ENCODE measurements around the gene ALK. TPM values are rescaled to one million over a fixed set of nuclear protein-coding genes. Genes with fewer than 3 reads are reported as not detected.

The ALK gene
- polyA plus RNA-seq, 1 of the 3 experiments (the other 2 are of a cell fraction): 0.30 TPM

DNA sequence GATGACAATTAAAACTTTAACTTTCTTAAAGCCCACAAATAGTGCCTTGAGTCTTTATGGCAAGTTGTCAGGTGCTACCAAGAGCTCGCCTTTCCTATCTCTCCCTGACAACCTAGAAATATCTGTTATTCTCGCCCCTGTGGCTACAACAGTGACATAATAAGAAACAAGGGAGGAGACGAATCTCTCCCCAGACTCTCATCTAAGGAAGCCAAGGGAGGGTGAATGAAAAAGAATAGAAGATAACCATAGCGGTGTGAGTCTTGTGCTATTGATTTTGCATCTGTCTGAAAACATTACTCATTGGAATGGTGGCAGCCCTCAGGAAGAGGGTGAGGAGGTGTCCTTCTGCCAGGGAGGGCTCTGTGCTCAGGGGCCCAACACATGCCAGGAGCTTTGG, 114.3 kb downstream of the ALK start:
- no peaks in the 10 kb centered on the region for H4K20me1 ChIP-seq (ENCODE audit: insufficient read depth)
- CTCF ChIA-PET: interaction anchor here (1.0 to 1.5 kb wide), 2 partner anchors 186 to 219 kb away, joined by 3 read pairs; no protein-coding TSS in a partner anchor
- no peaks in the 10 kb centered on the region for H3K9me3 ChIP-seq
- peaks cover 0 to 3% of the 10 kb centered on the region in 2 experiments for H3K36me3 ChIP-seq (replicated peaks in 1 of 2; ENCODE audit: control insufficient read depth in 1 of 2, insufficient read depth in 2 of 2, low read length in 1 of 2)
- no peak overlapping the region; a peak in 1 of 4 replicates for H3K27ac ChIP-seq (ENCODE audit: low read depth in 2 of 2, low read length in 1 of 2)
- H2AFZ ChIP-seq (ENCODE audit: low read depth): no peak overlapping the region
- no peak for DNase-seq
- TF ChIP-seq NRF1 (IDR thresholded peaks at IDR 0.05; ENCODE audit: low read depth, low read length) (no peak), RCOR1 (IDR thresholded peaks at IDR 0.05; ENCODE audit: low read length) (no peak), GABPA (IDR thresholded peaks at IDR 0.05; ENCODE audit: low read depth) (no peak), EP300 (IDR thresholded peaks at IDR 0.05; ENCODE audit: borderline replicate concordance in 1 of 2, low read depth in 1 of 2, low read length in 1 of 2) (no peak), RXRA (IDR thresholded peaks at IDR 0.05; ENCODE audit: borderline replicate concordance, low read depth) (no peak), SIN3A (IDR thresholded peaks at IDR 0.05; ENCODE audit: borderline replicate concordance, low read depth, low read length) (no peak), TEAD4 (IDR thresholded peaks at IDR 0.05; ENCODE audit: borderline replicate concordance, insufficient read depth) (no peak), JUND (IDR thresholded peaks at IDR 0.05) (no peak), RAD21 (IDR thresholded peaks at IDR 0.05; ENCODE audit: low read length) (no peak), MXI1 (IDR thresholded peaks at IDR 0.05; ENCODE audit: low read depth, low read length) (no peak), RFX5 (IDR thresholded peaks at IDR 0.05; ENCODE audit: low read length) (no peak), TAF1 (IDR thresholded peaks at IDR 0.05; ENCODE audit: borderline replicate concordance, low read depth, low read length) (no peak), FOXM1 (IDR thresholded peaks at IDR 0.05; ENCODE audit: low read depth) (no peak), YY1 (IDR thresholded peaks at IDR 0.05; ENCODE audit: low read depth) (no peak)
- TF ChIP-seq, protein P1, sequence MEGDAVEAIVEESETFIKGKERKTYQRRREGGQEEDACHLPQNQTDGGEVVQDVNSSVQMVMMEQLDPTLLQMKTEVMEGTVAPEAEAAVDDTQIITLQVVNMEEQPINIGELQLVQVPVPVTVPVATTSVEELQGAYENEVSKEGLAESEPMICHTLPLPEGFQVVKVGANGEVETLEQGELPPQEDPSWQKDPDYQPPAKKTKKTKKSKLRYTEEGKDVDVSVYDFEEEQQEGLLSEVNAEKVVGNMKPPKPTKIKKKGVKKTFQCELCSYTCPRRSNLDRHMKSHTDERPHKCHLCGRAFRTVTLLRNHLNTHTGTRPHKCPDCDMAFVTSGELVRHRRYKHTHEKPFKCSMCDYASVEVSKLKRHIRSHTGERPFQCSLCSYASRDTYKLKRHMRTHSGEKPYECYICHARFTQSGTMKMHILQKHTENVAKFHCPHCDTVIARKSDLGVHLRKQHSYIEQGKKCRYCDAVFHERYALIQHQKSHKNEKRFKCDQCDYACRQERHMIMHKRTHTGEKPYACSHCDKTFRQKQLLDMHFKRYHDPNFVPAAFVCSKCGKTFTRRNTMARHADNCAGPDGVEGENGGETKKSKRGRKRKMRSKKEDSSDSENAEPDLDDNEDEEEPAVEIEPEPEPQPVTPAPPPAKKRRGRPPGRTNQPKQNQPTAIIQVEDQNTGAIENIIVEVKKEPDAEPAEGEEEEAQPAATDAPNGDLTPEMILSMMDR (IDR thresholded peaks at IDR 0.05): no peak
- no peaks in the 10 kb centered on the region for H3K79me2 ChIP-seq (ENCODE audit: insufficient read depth)
- peaks cover 0 to 30% of the 10 kb centered on the region in 2 experiments; a peak in 2 of 4 replicates for H3K4me1 ChIP-seq (ENCODE audit: control insufficient read depth in 1 of 2, insufficient read depth in 2 of 2, low read depth in 1 of 2, low read length in 1 of 2)
- POLR2A ChIA-PET: no interaction called here
- no peaks in the 10 kb centered on the region for H3K9me2 ChIP-seq
- no peaks in the 10 kb centered on the region for H3F3A ChIP-seq (replicated peaks; ENCODE audit: insufficient read depth)
- H3K4me2 ChIP-seq: no peak overlapping the region
- WGBS (ENCODE audit: low lambda C conversion rate): 40% methylated on average over 4 of the region's 4 CpGs
- H3K4me3 ChIP-seq (ENCODE audit: low read depth in 2 of 2, low read length in 1 of 2): no peak overlapping the region
- no peak overlapping the region for H3K9ac ChIP-seq
- H3K27me3 ChIP-seq (ENCODE audit: insufficient read depth): 0 out of 2 replicates have a peak, but pooled peaks cover 6% of the 10 kb centered on the region

DNA sequence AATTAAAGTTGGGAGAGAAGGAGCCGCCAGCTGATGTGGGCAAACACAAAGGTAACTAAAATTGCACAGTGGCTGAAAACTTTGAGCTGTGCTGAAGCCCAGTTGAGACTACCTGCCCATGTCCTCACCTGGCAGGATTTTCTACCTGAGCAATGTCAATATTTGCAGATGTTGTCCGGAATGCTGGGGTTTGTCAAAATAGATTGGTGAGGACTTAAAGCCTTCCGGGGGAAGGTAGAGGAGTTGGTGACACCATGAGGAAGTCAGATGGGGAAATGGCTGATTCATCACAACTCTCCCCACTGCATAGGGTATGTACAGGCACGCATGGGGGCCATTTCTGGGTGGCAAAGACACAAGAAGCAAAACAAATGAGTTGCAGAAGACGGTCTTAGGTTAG, 114.9 kb downstream of the ALK start:
- POLR2A ChIA-PET: no interaction called here
- H2AFZ ChIP-seq (ENCODE audit: low read depth): no peak overlapping the region
- CTCF ChIA-PET: interaction anchor here (1.5 kb wide), 1 partner anchor 219 kb away, joined by 3 read pairs; no protein-coding TSS in a partner anchor
- no peaks in the 10 kb centered on the region for H4K20me1 ChIP-seq (ENCODE audit: insufficient read depth)
- TF ChIP-seq YY1 (IDR thresholded peaks at IDR 0.05; ENCODE audit: low read depth) (no peak), FOXM1 (IDR thresholded peaks at IDR 0.05; ENCODE audit: low read depth) (no peak), EP300 (IDR thresholded peaks at IDR 0.05; ENCODE audit: borderline replicate concordance in 1 of 2, low read depth in 1 of 2, low read length in 1 of 2) (no peak), NFIC (IDR thresholded peaks at IDR 0.05; ENCODE audit: borderline replicate concordance) (no peak), NRF1 (IDR thresholded peaks at IDR 0.05; ENCODE audit: low read depth, low read length) (no peak)
- H3K79me2 ChIP-seq (ENCODE audit: insufficient read depth): no peaks in the 10 kb centered on the region
- H3K9me3 ChIP-seq: no peaks in the 10 kb centered on the region
- no peak overlapping the region; a peak in 1 of 4 replicates for H3K27ac ChIP-seq (ENCODE audit: low read depth in 2 of 2, low read length in 1 of 2)
- 39% methylated on average over 5 of the region's 5 CpGs for WGBS (ENCODE audit: low lambda C conversion rate)
- H3K9me2 ChIP-seq: no peaks in the 10 kb centered on the region
- H3K36me3 ChIP-seq (replicated peaks in 1 of 2; ENCODE audit: control insufficient read depth in 1 of 2, insufficient read depth in 2 of 2, low read length in 1 of 2): peaks cover 0 to 3% of the 10 kb centered on the region in 2 experiments
- H3K27me3 ChIP-seq (ENCODE audit: insufficient read depth): 0 out of 2 replicates have a peak, but pooled peaks cover 6% of the 10 kb centered on the region
- no peak overlapping the region for H3K4me3 ChIP-seq (ENCODE audit: low read depth in 2 of 2, low read length in 1 of 2)
- no peak overlapping the region for H3K4me2 ChIP-seq
- no peak overlapping the region for H3K9ac ChIP-seq
- DNase-seq: no peak
- H3F3A ChIP-seq (replicated peaks; ENCODE audit: insufficient read depth): no peaks in the 10 kb centered on the region
- peaks cover 0 to 24% of the 10 kb centered on the region in 2 experiments; a peak in 2 of 4 replicates for H3K4me1 ChIP-seq (ENCODE audit: control insufficient read depth in 1 of 2, insufficient read depth in 2 of 2, low read depth in 1 of 2, low read length in 1 of 2)
